Measurements from ENCODE around the gene TENM3.
"Not testable (repeated sequence)": the region's sequence is repeated elsewhere in the genome, so short reads cannot be mapped to it uniquely, and the experiment has no call there.

TENM3 gene

DNA sequence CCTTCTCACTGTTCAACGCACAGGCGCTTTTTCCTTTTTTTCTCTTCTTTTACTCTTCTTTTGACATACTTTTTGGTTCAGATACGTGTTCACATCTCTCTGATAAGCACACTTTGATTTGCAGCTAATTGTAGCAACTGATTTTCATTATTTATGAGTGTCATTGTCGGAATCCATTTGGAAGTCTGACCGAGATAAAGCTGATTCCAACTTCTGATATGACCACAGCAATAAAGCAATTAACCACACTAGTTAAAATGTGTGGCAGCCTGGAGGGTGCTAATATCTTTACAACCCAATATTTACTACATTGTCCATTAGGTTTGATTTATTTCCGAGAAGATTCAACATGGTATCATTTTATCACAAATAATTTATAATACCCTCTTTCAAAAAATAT is 101.8 kb downstream of the TENM3 start:
- DNase-seq, result no peak

DNA sequence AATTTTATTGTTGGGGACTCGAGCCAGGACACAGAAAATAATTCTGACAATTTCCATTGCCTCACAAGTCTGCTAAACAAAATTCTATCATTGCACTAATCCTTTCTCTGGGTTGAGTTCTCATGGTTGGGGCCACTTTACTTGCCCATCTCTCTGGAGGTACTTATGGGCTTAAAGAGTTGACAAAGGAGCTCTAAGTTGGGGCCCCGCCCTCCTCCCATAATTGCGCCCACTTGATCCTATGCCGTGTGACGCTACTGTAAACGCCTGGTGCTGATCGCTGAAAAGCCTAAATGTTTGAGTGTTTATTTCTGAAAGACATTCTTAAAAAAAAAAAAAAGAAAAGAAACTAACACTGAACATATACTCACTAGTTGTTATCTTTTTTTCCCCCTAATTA is 103.0 kb downstream of the TENM3 start:
- no peak for DNase-seq

DNA sequence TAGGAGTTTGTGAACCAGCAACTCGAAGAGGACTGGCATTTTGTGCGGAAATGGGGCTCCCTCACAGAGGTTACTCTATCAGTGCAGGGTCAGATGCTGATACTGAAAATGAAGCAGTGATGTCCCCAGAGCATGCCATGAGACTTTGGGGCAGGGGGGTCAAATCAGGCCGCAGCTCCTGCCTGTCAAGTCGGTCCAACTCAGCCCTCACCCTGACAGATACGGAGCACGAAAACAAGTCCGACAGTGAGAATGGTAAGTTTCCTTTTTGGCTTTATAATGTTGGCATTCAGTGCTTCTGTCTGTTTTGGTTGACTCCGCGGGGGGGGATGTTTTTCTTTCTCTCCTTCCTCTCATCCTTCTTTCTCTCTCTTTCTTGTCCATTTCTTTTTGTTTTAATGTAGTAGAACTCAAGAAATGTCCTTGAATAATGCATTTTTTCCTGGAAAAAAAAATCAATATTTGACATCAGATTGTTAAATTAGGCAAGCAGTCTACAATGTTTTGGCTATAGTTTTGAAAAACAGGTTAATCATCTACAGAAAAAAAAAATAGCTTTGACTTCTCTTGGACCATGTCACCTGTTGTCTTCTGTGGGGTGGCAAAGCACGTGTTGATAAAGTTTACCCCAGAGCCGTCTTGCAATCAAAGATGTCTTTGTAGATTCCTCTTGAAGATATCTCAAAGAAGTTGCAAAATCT is 103.6 kb downstream of the TENM3 start:
- no peak for DNase-seq

DNA sequence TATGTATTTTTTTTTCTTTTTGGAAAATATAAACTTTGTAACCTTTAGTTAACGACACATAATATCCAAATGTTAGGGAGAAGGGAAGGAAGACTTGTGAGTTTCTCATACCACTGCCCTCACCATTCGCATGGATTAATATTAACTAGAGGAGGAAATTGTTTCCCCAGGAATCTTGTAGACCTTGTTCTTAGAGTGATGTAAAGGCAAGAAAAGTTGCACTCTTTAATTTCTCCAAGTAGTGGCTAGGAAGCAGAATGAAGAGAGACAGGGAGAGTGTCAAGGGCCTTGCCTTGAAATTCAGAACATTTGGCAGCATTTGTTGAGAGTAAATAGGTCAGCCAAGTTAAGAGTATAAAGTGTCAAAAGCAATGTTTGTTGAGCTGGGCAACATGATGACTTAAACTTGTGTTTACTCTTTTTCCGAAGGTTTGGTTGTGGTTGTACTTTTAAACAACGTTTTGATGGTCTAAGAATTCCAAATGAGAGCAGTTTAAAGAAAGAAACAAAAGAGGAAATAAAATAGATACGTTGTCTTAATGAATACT is 105.7 kb downstream of the TENM3 start:
- no peak for DNase-seq

DNA sequence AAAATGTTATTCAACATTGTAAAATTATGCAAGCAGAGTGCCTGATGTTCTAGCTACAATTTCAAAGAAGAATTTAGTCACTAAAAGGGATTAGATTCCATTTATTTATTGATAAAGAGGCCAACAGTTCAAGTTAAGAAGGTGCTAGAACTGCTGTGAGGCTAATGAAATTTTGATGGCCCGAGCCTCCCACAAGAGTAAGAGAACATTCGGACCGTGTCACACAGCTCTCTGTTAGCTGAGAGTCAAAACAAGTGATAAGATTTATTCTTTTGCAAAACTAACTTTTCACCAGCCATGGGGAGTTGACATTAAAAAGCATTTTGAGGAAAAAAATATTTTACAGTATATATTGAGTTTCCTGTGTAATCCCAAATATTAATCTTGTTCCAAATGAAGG is 106.8 kb downstream of the TENM3 start:
- DNase-seq, result no peak

DNA sequence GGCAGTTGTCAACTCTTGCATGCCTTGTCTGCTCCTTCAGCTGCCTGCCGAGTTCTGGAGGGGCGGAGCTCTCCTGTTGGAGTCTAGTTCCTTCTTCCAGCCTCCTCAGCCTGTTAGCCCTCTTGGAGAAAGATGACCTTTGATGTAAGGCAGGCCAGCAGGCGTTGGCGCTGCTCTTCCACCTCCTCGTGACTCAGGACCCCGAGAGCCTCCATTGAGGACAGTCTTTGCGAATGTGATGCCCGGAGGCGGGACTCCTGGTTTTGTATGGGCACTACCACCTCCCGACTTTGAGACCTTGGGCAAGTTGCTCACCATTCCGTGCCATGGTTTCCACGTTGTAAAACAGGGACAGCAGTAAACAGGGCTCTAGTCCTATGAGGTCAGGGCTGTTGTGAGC is 108.3 kb downstream of the TENM3 start:
- DNase-seq, result no peak

DNA sequence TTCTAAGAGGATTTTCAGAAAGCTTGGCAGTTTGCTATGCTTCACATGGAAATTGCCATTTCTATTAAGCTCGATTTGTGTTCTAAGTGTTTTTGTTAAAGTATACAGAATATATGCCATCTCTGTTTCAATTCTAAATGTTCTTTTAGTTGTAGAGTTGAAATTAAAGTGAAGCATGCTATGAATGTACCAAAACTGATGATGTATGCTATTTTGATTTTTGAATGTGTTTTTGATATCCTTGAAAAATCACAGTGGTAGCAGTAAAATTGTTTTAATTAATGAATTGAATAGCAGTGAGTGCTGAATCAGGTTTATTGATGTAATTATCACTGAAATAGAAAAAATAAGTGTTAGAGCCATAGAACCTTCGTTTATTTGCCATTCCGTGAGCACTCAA is 110.9 kb downstream of the TENM3 start:
- DNase-seq, result no peak

DNA sequence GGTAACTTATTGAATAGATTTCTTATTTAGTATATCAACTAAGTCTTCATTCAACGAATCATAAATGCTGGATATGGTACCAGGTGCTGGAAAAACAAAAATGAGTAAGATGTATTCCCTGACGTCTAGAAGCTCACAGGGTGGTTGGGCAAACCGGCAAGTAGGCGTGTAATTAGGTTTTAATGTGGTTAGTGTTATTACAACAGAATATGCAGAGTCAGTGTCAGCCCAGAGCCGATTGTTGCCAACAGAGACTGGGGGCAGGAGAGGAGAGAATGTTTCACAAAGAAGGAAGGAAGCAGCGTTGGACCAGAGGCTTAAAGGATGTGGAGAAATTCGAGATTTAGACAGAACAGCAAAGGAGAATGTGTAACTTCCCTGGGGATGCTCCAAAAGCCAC is 111.7 kb downstream of the TENM3 start:
- no peak for DNase-seq

DNA sequence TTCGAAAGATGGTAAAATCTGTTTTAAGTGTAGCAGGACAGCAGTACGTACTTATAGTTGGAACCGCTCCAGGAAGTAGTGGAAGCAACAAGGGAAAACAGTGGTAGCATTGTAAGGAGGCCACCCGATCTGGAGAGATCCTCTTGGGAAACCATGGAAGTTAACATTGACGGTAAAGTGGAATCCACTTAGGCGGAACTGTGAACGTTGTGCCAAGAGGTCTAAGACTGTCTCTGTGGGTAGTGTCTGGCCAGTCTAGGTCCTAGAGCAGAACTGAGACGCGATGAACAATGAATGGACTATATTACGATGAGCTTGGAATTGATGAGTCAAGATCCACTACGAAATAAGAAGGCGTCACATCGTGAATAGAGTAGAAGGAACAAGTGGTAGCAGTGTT is 124.0 kb downstream of the TENM3 start:
- DNase-seq, result no peak

DNA sequence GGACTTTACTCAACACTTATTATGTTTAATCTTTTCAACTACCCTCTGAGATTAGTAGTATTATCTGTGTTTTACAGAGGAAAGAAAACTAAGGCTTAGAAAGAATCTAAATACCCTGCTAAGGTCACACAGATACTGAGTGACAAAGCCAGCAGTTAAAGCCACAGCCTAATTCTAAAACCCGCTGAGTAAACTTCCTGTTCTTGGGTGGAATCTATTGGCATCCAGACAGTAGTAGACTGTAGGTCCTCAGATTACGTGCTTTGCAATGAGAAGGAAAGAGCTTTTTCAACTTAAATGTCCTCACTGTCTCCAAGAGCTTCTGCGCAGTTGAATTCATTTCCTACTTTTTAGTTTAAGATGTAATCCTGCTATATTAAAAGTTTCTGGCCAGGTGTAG is 126.0 kb downstream of the TENM3 start:
- DNase-seq, result no peak

DNA sequence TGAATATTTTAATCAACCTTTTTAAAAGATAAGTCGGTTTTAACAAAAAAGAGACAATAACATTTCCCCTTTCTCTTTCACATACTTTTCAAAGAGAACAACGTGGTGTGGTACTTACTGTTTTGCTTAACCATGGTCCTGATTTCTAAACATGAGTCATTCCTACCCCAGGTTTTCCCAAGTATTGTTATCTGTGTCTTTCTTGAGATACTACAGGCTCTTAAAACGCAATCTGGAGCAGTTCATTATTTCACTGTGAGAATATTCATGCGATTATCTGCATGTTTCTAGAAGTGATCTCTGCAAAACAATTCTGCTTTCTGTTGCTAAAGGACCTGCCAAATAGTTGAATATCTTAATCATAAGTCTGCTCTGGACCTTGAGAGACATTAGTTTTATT is 127.3 kb downstream of the TENM3 start:
- no peak for DNase-seq

DNA sequence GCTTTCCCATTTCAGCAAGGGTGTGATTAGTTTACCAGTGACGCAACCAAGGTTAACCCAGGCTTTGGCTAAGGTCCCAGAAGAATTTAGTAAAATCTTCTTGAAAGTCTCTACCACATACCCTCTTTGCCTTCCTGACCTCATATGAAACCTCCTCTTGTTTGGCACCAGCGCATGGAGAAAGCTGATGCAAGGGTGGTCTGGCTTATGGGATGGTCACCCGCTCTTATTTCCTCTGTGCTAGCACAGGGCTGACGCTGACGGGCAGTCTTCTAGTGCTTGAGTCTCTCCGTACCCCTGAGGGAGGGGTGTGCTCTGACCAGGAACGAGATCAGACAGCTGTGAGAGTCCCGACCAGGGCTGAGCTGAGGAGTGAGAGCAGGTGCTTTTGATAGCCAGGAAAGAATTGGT is 137.6 kb downstream of the TENM3 start:
- no peak for DNase-seq

DNA sequence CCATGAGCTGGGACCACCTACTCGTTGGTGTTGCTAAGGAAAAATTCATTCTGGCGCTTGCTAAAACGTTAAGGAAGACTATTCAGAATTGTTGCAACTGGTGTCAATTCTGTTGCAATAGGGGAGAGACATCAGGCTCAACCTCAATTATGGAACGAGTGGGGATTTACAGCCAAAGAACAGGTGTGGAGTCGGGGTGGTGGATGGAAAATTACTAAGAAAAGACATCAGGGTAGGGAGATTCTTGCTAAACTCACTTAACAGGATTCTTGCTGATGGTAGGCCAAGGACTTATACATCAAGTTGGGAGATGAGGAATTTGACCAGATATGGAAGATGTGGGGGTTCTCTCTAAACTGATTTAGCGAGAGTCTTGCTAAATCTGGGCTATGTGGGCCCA is 139.7 kb downstream of the TENM3 start:
- DNase-seq, result no peak

DNA sequence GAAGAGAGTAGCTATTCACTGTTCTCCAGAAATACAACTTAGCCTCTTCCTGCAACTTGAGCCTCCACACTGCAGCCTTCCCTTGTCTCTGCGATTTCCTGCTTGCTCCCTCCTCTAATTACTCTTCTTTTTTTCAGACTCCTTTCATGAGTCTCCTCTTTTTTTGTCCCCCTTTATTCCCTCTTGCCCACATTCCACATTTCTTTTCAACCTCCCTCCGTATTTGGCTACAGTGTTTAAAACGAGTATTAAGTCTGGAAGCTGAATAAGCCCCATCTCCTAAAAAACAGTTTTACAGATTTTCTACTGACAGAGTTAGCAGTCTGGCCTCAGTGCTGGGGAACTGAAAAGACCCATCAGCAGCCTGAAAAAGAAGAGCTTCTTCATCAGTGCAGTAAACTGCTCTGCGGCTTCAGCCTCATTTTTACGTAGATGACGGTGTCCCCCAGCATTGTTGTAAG is 141.5 kb downstream of the TENM3 start:
- no peak for DNase-seq

DNA sequence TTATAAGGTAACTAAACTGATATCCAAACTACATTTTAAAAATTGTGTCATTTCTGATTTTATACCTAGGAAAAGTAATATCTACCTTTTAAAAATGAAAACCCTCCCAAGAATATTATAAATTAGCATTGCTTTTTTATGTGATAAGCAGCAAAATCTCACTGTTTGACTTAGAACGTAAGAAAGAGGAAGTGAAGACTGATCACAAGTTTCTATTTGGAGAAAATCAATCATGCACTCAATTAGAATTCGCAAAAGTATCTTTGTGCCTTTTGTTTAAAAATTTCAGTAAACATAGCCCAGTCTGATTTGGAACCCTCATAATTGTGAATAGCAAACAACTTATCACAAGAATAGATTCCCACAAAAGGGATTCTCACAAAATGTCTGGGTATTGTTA is 142.7 kb downstream of the TENM3 start:
- DNase-seq, result no peak

DNA sequence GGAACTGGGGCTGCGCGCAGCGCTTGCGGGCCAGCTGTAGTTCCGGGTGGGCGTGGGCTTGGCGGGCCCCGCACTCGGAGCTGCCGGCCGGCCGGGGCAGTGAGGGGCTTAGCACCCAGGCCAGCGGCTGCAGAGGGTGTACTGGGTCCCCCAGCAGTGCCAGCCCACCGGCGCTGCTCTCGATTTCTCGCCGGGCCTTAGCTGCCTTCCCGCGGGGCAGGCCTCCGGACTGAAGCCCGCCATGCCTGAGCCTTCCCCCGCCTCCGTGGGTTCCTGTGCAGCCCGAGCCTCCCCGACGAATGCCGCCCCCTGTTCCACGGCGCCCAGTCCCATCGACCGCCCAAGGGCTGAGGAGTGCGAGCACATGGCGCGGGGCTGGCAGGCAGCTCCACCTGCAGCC is 143.4 kb downstream of the TENM3 start:
- DNase-seq, result not testable (repeated sequence)

DNA sequence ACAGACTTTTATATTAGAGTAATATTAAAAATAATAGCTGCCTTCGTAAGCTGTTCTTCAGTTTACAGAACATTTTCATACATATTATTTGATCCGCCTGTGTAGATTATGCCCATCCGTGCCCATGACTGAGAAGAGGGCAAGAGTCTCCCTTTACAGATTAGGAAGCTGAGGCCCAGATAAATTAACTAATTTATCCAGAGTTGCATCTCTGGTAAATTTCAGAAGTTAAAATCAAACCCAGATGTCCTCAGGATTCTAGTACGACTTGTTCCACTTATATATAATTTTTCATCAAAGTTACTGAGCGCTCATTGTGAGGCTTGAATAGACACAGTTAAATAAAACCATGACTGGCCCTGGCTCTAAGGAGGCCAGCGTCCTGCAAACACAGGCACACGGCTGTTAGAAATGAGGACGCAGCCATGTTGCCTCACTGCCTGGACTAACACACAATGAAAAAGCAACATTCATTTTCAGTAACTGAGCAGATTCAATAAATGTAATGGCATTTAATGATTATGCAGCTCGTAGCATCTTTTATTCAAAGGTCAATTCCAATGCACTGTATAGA is 148.0 kb downstream of the TENM3 start:
- no peak for DNase-seq

DNA sequence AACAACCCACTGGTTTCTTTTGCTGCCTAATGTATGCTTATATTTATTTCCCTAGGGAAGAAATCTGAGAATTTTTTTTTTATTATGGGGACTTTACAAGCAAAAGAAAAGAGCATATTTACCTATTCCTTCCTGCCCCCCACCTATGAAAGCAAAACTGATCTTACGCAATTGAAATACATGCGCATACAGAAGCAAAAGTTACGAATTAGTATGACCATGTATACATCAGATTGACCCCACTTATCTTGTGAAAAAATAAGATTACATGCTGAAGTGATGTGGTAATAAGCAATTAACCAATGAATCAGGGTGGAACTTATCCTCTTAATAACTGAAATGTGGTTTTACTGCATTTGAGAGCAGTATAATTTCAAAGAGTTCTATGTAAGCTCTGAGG is 151.0 kb downstream of the TENM3 start:
- no peak for DNase-seq

DNA sequence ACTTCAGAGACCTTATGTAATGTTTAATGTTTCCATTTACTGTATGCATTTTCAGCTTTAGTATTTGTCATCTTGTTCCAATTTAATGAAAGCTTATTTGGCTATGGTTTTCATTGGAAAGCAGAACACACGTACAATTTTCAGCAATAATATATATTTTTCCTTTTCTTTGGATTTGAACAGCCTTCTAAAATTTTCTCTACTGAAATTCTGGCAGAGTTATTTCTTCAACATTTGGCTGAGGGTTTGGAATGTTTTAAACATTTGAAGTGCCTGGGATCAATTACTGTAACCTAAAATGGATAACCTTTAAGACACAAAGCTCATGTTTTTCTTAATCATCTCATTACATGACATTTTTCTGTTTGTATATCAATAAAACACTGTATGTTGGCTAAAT is 156.9 kb downstream of the TENM3 start:
- no peak for DNase-seq

DNA sequence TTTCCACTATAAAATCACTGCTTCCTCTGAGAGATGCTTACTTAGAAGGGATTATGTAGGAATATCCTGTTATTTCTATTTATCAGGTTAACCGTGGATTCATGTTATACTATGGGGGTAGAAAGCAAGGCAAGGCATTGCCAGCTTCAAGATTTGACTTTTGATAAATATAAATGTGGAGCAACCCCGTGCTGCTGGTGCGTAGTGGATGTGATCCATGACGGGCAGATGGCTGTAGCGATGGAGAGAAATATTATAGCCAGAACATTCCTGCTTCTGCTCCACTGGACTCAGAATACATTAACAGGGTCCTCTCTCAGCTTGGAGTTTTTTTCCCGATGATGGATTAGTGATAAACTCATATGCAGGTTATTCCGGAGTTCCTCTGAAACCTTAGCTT is 157.6 kb downstream of the TENM3 start:
- DNase-seq, result no peak

DNA sequence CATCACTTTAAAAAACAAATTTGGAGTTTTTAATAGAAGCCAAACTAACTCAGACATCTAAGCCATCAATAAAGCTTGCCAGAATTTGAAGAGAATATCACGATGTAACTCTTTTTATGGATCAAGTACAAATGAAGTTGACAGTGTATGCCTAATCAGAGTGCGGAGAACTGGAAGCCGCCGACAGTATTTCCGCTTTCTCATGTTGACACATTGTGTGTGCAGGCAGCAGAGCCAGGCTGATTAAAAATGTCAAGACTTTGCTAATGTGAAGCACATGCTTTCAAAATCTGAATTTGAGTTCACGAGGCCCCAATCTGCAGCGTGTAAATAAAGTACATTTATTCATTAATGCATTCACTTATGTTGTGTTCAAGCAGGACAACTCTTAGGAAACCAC is 161.2 kb downstream of the TENM3 start:
- no peak for DNase-seq

DNA sequence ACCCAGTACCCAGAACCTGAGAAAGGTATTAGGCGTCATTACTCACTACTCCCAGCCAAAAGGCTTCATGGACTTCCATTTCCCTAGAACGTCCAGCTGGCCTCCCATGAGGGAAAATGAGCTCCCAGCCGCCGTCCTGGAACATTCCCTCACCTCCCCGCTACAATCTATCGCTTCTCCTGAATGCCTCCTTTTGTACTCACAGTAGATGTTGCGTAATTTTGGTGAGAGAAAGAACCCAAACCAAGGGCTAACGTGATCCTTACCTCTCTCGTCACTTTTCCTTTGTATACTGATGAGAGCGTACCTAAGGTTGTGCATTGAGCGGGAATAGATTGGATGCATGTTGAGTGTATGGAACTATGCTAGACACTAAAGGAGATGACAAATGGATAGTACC is 161.9 kb downstream of the TENM3 start:
- DNase-seq, result no peak

DNA sequence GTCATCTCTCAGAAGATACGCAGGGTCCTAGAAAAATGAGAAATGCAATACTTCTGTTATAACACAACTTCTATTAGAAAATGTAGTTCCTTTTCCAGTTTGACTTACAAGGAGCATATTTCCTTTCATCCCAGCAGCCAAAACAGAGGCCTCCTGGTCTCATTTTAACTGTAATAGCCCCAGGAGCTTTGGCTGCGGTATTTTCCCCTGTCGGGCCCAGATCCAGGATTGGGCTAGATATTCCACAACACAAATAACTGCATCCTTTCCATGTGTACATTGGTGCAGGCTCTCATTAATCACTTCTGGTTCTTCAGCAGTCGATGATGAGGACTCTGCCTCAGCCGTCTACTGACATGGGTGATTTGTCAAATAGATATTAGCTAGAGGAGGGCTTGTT is 166.1 kb downstream of the TENM3 start:
- DNase-seq, result no peak

DNA sequence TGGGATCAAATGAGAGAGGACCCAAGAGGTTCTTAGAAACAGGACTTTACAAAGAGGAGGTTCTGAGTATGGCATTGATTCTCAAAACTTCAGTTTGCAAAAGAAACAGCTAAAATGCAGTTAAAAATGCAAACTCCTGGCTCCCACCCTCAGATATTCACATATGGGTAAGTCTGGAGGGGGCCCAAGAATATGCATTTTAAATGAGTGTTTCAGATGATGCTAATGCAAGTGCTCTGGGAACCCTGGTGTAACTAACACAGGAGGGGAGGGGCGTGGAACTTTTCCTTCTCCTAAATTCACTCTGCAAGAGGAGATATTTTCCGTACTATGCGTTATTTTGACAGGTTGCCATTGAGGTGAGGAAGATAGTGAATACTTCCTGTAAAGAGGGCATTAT is 168.2 kb downstream of the TENM3 start:
- no peak for DNase-seq

DNA sequence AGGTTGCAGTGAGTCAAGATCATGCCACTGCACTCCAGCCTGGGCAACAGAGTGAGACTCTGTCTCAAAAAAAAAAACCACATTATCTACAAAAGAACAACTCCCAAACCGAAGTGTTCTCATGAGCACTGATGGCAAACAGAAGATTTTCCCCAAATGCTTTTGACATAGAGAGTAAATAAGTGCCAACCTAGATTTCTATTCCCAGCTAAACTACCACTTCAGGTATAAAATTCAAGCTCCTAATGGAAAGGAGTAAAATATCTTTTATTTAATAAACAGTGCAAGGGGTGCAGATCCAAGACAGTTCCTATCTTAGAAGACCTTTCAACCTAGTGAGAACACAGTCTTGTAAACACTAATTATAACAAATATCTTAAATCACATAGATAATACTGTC is 170.3 kb downstream of the TENM3 start:
- no peak for DNase-seq

Measured in GF-D8 (cell line).